ENCODE measurements around the gene KLF13.

Gene KLF13

GRCh38 chr15:31391687-31392671 is 65.3 kb downstream of the KLF13 start:
- Histone ChIP-seq H3F3A (ENCODE audit: insufficient read depth, low read length) (no peaks in the 10 kb centered on the region; the same call in 1 of the 2 replicates), H3K27ac (ENCODE audit: low read length) (no peak overlapping the region), H3K79me2 (ENCODE audit: low read length) (no peaks in the 10 kb centered on the region), H3K27me3 (replicated peaks; ENCODE audit: insufficient read depth, low read length) (peaks cover 6% of the 10 kb centered on the region; the same call in 1 of the 2 replicates), H3K4me3 (ENCODE audit: low read length) (peak overlapping the region; percentile 93), H3K4me1 (ENCODE audit: low read length) (no peaks in the 10 kb centered on the region), H4K20me1 (ENCODE audit: insufficient read depth, low read length) (no peaks in the 10 kb centered on the region), H3K36me3 (replicated peaks; ENCODE audit: insufficient read depth, low read length) (no peaks in the 10 kb centered on the region), H3K9ac (ENCODE audit: low read length) (peak overlapping the region; percentile 50; the same call in 1 of the 2 replicates), H3K4me2 (ENCODE audit: low read depth, low read length) (peak overlapping the region; percentile 100), H2AFZ (ENCODE audit: low read length) (peak overlapping the region; percentile 99), H3K9me2 (replicated peaks; ENCODE audit: insufficient read depth, low read length) (no peaks in the 10 kb centered on the region), H3K9me3 (replicated peaks; ENCODE audit: insufficient read depth, low read length) (no peaks in the 10 kb centered on the region)
- TF ChIP-seq EZH2 (optimal IDR thresholded peaks at IDR 0.05; ENCODE audit: low read depth, low read length) (no peak), EZH2phosphoT487 (IDR thresholded peaks at IDR 0.05; ENCODE audit: low read length) (no peak)
- peak; percentile 64 for DNase-seq

- Histone ChIP-seq H4K20me1 (ENCODE audit: insufficient read depth, low read length) (no peaks in the 10 kb centered on the region), H3K9ac (ENCODE audit: low read length) (no peak overlapping the region), H2AFZ (ENCODE audit: low read length) (peak overlapping the region; percentile 74), H3F3A (ENCODE audit: insufficient read depth, low read length) (no peaks in the 10 kb centered on the region; the same call in 1 of the 2 replicates), H3K4me2 (ENCODE audit: low read depth, low read length) (peak overlapping the region; percentile 100), H3K4me1 (ENCODE audit: low read length) (no peaks in the 10 kb centered on the region), H3K36me3 (replicated peaks; ENCODE audit: insufficient read depth, low read length) (no peaks in the 10 kb centered on the region), H3K9me3 (replicated peaks; ENCODE audit: insufficient read depth, low read length) (no peaks in the 10 kb centered on the region), H3K27me3 (replicated peaks; ENCODE audit: insufficient read depth, low read length) (peaks cover 6% of the 10 kb centered on the region; the same call in 1 of the 2 replicates), H3K27ac (ENCODE audit: low read length) (no peak overlapping the region), H3K9me2 (replicated peaks; ENCODE audit: insufficient read depth, low read length) (no peaks in the 10 kb centered on the region), H3K4me3 (ENCODE audit: low read length) (peak overlapping the region; percentile 93), H3K79me2 (ENCODE audit: low read length) (no peaks in the 10 kb centered on the region)
- no peak for DNase-seq
- TF ChIP-seq EZH2phosphoT487 (IDR thresholded peaks at IDR 0.05; ENCODE audit: low read length) (no peak), EZH2 (optimal IDR thresholded peaks at IDR 0.05; ENCODE audit: low read depth, low read length) (no peak), CTCF (IDR thresholded peaks at IDR 0.05; ENCODE audit: low read length) (no peak)
These were observed 66.2 kb downstream of the KLF13 start for GRCh38 chr15:31392761-31393401.

- Histone ChIP-seq H3K27ac (ENCODE audit: low read length) (no peak overlapping the region), H3K27me3 (replicated peaks; ENCODE audit: insufficient read depth, low read length) (peaks cover 6% of the 10 kb centered on the region; the same call in 1 of the 2 replicates), H3K9ac (ENCODE audit: low read length) (no peak overlapping the region), H3K4me3 (ENCODE audit: low read length) (no peak overlapping the region), H3F3A (ENCODE audit: insufficient read depth, low read length) (no peaks in the 10 kb centered on the region; the same call in 1 of the 2 replicates), H4K20me1 (ENCODE audit: insufficient read depth, low read length) (no peaks in the 10 kb centered on the region), H3K4me2 (ENCODE audit: low read depth, low read length) (no peak overlapping the region), H3K9me2 (replicated peaks; ENCODE audit: insufficient read depth, low read length) (no peaks in the 10 kb centered on the region), H3K36me3 (replicated peaks; ENCODE audit: insufficient read depth, low read length) (no peaks in the 10 kb centered on the region), H3K4me1 (ENCODE audit: low read length) (no peaks in the 10 kb centered on the region), H3K79me2 (ENCODE audit: low read length) (no peaks in the 10 kb centered on the region), H2AFZ (ENCODE audit: low read length) (no peak overlapping the region), H3K9me3 (replicated peaks; ENCODE audit: insufficient read depth, low read length) (no peaks in the 10 kb centered on the region)
- no peak for DNase-seq
- no peak for TF ChIP-seq EZH2 (optimal IDR thresholded peaks at IDR 0.05; ENCODE audit: low read depth, low read length)
- TF ChIP-seq EZH2phosphoT487 (IDR thresholded peaks at IDR 0.05; ENCODE audit: low read length): no peak
- no peak for TF ChIP-seq CTCF (IDR thresholded peaks at IDR 0.05; ENCODE audit: low read length)
These were observed 66.9 kb downstream of the KLF13 start for GRCh38 chr15:31393444-31394091.
